Right atrium auricular region (tissue), 2 donors: Measurements from ENCODE around the gene DNAJC27. TPM values are rescaled to one million over a fixed set of nuclear protein-coding genes. Genes with fewer than 3 reads are reported as not detected.
A peak's percentile ranks its signal among the peaks of the same experiment; 100 is the strongest.
"Not testable (repeated sequence)": the region's sequence is repeated elsewhere in the genome, so short reads cannot be mapped to it uniquely, and the experiment has no call there.

Source experiments
- DNase-seq: peaks from one replicate; pipeline ENCODE4 v3.0.0-alpha.2; 2019; ENCODE audit warnings: low spot score
- H3K27ac ChIP-seq, 2 donors: fragments of 200-600 bp; sonication (generic); 1 replicate in 1 of 2; 2 replicates in 1 of 2; pipeline ENCODE4 v1.5.1; 2016 to 2019
- H3K27me3 ChIP-seq, 2 donors: fragments of 200-600 bp; sonication (generic); one replicate each; pipeline versions ENCODE4 v1.5.1 to v1.6.0; 2017 to 2019
- H3K36me3 ChIP-seq: fragments of 200-600 bp; sonication (generic); one replicate; pipeline ENCODE4 v1.5.1; 2016
- H3K4me1 ChIP-seq, 2 donors: fragments of 200-600 bp; sonication (generic); one replicate each; pipeline versions ENCODE4 v1.5.1 to v1.6.0; 2017 to 2019
- H3K4me3 ChIP-seq, 2 donors: fragments of 200-600 bp; sonication (generic); 1 replicate in 1 of 2; 2 replicates in 1 of 2; pipeline ENCODE4 v1.5.1; 2017 to 2019; ENCODE audit warnings: mild to moderate bottlenecking in 1 of 2, moderate library complexity in 1 of 2
- H3K9me3 ChIP-seq, 2 donors: fragments of 200-600 bp; sonication (generic); one replicate each; pipeline ENCODE4 v1.5.1; 2019
- CTCF ChIP-seq, 2 donors: fragments of 200-600 bp; sonication (generic); IDR thresholded peaks; one replicate each; pipeline ENCODE4 v1.5.1; 2019; ENCODE audit warnings: antibody characterized with exemption in 2 of 2
- total RNA-seq, 2 donors: library from RNA; depleted of rRNA; stranded (reverse); fragments of >200 nt; gene quantifications; one replicate each; pipeline ENCODE4 v1.1.0, GENCODE V29; 2016

The DNAJC27 gene
- total RNA-seq, 2 donors from 2014 or later = 7.3 to 7.5 TPM

- Histone ChIP-seq H3K27me3 (no peaks in the 10 kb centered on the region), H3K4me1 (peaks cover 0 to 5% of the 10 kb centered on the region in 2 donors), H3K9me3 (no peaks in the 10 kb centered on the region), H3K4me3 (no peak overlapping the region), H3K36me3 (no peaks in the 10 kb centered on the region), H3K27ac (no peak overlapping the region)
- TF ChIP-seq CTCF (IDR thresholded peaks at IDR 0.05) = no peak
- DNase-seq = no peak
Measured at GRCh38 chr2:25001325-25001637, 29.5 kb upstream of the DNAJC27 start.

GRCh38 chr2:25000503-25001324 is 29.0 kb upstream of the DNAJC27 start:
- DNase-seq = no peak
- H3K27me3 ChIP-seq = no peaks in the 10 kb centered on the region
- H3K36me3 ChIP-seq = no peaks in the 10 kb centered on the region
- H3K27ac ChIP-seq = no peak overlapping the region
- no peak overlapping the region for H3K4me3 ChIP-seq
- no peak for TF ChIP-seq CTCF (IDR thresholded peaks at IDR 0.05)
- H3K4me1 ChIP-seq = peaks cover 0 to 5% of the 10 kb centered on the region in 2 donors
- no peaks in the 10 kb centered on the region for H3K9me3 ChIP-seq

DNA sequence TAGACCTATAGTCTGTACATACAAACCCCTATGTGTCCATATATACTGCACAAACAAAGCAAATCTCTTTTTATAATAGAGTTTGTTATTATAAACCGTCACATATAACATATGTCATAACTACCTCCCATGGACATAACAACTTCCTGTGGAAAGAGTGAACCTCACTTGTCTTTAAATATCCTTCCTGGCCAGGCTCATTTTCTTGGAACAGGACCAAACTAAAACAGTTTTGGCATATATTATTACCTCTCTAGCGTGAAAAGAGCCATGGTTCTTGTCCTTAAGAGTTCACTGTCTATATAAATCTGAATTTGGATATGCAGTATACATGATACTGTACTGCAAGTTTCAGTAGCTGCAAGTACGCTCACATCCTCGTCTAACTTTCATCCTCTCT is 28.3 kb upstream of the DNAJC27 start:
- H3K4me1 ChIP-seq = peaks cover 0 to 5% of the 10 kb centered on the region in 2 donors
- no peak overlapping the region for H3K27ac ChIP-seq
- no peak for DNase-seq
- no peak overlapping the region for H3K4me3 ChIP-seq
- TF ChIP-seq CTCF (IDR thresholded peaks at IDR 0.05) = no peak
- no peaks in the 10 kb centered on the region for H3K36me3 ChIP-seq
- H3K9me3 ChIP-seq = no peaks in the 10 kb centered on the region
- H3K27me3 ChIP-seq = no peaks in the 10 kb centered on the region

DNA sequence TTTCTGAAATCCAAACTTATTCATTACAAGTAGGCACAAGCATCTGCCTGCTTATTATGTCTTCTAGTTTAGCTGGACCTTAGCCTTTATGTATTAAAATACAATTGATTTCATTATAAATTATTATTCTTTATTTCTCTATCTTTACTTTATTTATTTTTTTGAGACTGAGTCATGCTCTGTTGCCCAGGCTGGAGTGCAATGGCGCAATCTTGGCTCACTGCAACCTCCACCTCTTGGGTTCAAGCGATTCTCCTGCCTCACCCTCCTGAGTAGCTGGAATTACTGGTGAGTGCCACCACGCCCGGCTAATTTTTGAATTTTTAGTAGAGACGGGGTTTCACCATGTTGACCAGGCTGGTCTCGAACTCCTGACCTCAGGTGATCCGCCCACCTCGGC is 27.3 kb upstream of the DNAJC27 start:
- not testable (repeated sequence) for H3K27ac ChIP-seq, H3K4me3 ChIP-seq, H3K9me3 ChIP-seq, H3K27me3 ChIP-seq, H3K4me1 ChIP-seq, H3K36me3 ChIP-seq, DNase-seq

DNA sequence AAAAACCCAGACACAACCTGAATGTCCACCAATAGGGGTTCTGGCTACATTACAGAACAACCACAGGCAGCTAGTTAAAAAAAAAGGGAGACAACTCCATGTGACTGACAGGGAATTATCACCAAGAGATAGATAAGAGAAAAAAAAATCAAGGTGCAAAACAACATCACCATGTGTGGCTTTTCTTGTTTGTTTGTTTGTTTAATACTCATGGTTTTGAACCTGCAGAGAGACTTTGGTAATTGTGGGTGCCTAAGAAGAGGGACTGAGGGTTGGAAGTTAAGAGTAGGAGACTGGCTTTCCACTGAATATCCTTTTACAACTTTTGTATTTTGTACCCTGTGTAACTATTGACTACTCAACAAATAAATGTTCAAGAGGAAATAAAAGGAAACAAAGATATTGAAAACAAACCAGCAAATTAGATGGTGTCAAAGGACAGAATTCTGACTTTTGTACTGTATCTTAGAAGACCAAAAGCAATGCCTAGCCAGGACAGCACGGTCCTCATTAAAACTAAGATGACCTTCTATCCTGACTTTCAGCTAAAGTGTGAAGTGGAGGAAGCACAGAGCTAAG is 22.5 kb upstream of the DNAJC27 start:
- Histone ChIP-seq H3K36me3 (no peaks in the 10 kb centered on the region), H3K27ac (peak overlapping the region in 1 of 2 donors; percentile 46), H3K9me3 (no peaks in the 10 kb centered on the region), H3K4me1 (peaks cover 0 to 18% of the 10 kb centered on the region in 2 donors), H3K4me3 (no peak overlapping the region), H3K27me3 (no peaks in the 10 kb centered on the region)
- no peak for DNase-seq
- no peak for TF ChIP-seq CTCF (IDR thresholded peaks at IDR 0.05)

- H3K4me1 ChIP-seq = peaks cover 0 to 18% of the 10 kb centered on the region in 2 donors
- no peak for DNase-seq
- no peak for TF ChIP-seq CTCF (IDR thresholded peaks at IDR 0.05)
- H3K27ac ChIP-seq = peak overlapping the region in 1 of 2 donors; percentile 46
- no peaks in the 10 kb centered on the region for H3K9me3 ChIP-seq
- H3K36me3 ChIP-seq = no peaks in the 10 kb centered on the region
- H3K27me3 ChIP-seq = no peaks in the 10 kb centered on the region
- H3K4me3 ChIP-seq = no peak overlapping the region
Measured at GRCh38 chr2:24993406-24994145, 21.8 kb upstream of the DNAJC27 start.
